SU-DHL-6 (cell line): ENCODE results near the gene RPTOR.
A peak's percentile ranks its signal among the peaks of the same experiment; 100 is the strongest.
"Not testable (repeated sequence)": the region's sequence is repeated elsewhere in the genome, so short reads cannot be mapped to it uniquely, and the experiment has no call there.

ENCODE experiments used
- H2AFZ ChIP-seq: fragments of 200-600 bp; sonication (generic); 2 replicates; pipeline ENCODE4 v1.6.1; 2014; ENCODE audit warnings: low read depth, mild to moderate bottlenecking, moderate library complexity, mixed read lengths, antibody characterized with exemption, low read length; ENCODE audit not compliant: severe bottlenecking
- H3F3A ChIP-seq: fragments of 200-600 bp; shearing (Covaris generic); 2 replicates; pipeline ENCODE4 v1.6.0; 2016; ENCODE audit warnings: antibody characterized with exemption, mild to moderate bottlenecking; ENCODE audit not compliant: insufficient read depth
- H3K27ac ChIP-seq: fragments of 200-600 bp; sonication (generic); 2 replicates; pipeline ENCODE4 v1.5.1; 2016; ENCODE audit warnings: low read depth, mild to moderate bottlenecking, low read length, moderate library complexity, mixed read lengths
- H3K27me3 ChIP-seq: fragments of 200-600 bp; sonication (generic), shearing (Covaris generic); 2 replicates; pipeline ENCODE4 v1.6.0; 2014; ENCODE audit warnings: mild to moderate bottlenecking, low read length
- H3K36me3 ChIP-seq: fragments of 200-600 bp; sonication (generic); 2 replicates; pipeline ENCODE4 v1.6.1; 2014; ENCODE audit warnings: mild to moderate bottlenecking, low read length, mixed read lengths
- H3K4me2 ChIP-seq: fragments of 300-600, 200-600 bp; shearing (Covaris generic), sonication (generic); 2 replicates; pipeline ENCODE4 v1.6.0; 2014; ENCODE audit warnings: low read length, low read depth, mild to moderate bottlenecking; ENCODE audit not compliant: poor library complexity, severe bottlenecking
- H3K4me3 ChIP-seq: fragments of 200-600 bp; sonication (generic); 2 replicates; pipeline ENCODE4 v1.5.1; 2014; ENCODE audit warnings: antibody characterized with exemption, low read length, mild to moderate bottlenecking, mixed read lengths; ENCODE audit not compliant: insufficient read depth, poor library complexity, severe bottlenecking
- H3K79me2 ChIP-seq: fragments of 200-600 bp; sonication (generic); 2 replicates; pipeline ENCODE4 v1.6.1; 2014; ENCODE audit warnings: mild to moderate bottlenecking, low read length, moderate library complexity; ENCODE audit not compliant: insufficient read depth
- H3K9ac ChIP-seq: fragments of 200-600 bp; sonication (generic); 2 replicates; pipeline ENCODE4 v1.7.0; 2014; ENCODE audit warnings: mild to moderate bottlenecking, low read length
- H3K9me2 ChIP-seq: fragments of 200-600 bp; sonication (generic); replicated peaks from 2 replicates; pipeline ENCODE4 v1.6.1; 2014; ENCODE audit warnings: low read length; ENCODE audit not compliant: insufficient read depth
- H3K9me3 ChIP-seq: fragments of 200-600 bp; sonication (generic); 2 replicates; pipeline ENCODE4 v1.6.1; 2014; ENCODE audit warnings: low read length, mixed read lengths; ENCODE audit not compliant: insufficient read depth
- H4K20me1 ChIP-seq: fragments of 200-600 bp; sonication (generic); 2 replicates; pipeline ENCODE4 v1.6.1; 2014; ENCODE audit warnings: low read depth, mild to moderate bottlenecking, antibody characterized with exemption, low read length, moderate library complexity, mixed read lengths
- CTCF ChIP-seq: fragments of 200-600 bp; sonication (generic); IDR thresholded peaks from one replicate; pipeline ENCODE4 v1.5.1; 2017; ENCODE audit warnings: antibody characterized with exemption, mild to moderate bottlenecking, low read length, moderate library complexity; ENCODE audit not compliant: insufficient read depth, poor library complexity, severe bottlenecking
- EZH2phosphoT487 ChIP-seq: fragments of 200-600 bp; sonication (generic), shearing (Covaris generic); conservative IDR thresholded peaks from 2 replicates; pipeline ENCODE4 v1.6.1; 2018; ENCODE audit warnings: mild to moderate bottlenecking, antibody characterized with exemption, low read length, moderate library complexity, mixed read lengths

Gene RPTOR

GRCh38 chr17:80763293-80763867 lies 218.7 kb downstream of the RPTOR start:
- H3K9ac ChIP-seq = no peak overlapping the region
- H3K36me3 ChIP-seq = no peaks in the 10 kb centered on the region
- H3K9me3 ChIP-seq = no peaks in the 10 kb centered on the region
- H3K27ac ChIP-seq = no peak overlapping the region
- no peak overlapping the region for H3K4me3 ChIP-seq
- no peak overlapping the region for H3K4me2 ChIP-seq
- no peaks in the 10 kb centered on the region for H4K20me1 ChIP-seq
- H2AFZ ChIP-seq = no peak overlapping the region
- no peaks in the 10 kb centered on the region for H3K9me2 ChIP-seq
- H3K27me3 ChIP-seq = no peaks in the 10 kb centered on the region
- peaks cover 4% of the 10 kb centered on the region; the same call in 1 of the 2 replicates for H3K79me2 ChIP-seq
- H3F3A ChIP-seq = no peaks in the 10 kb centered on the region
- TF ChIP-seq EZH2phosphoT487 (no peak), CTCF (no peak)

- H3K4me2 ChIP-seq = peak overlapping the region; percentile 20
- not testable (repeated sequence) for H3K36me3 ChIP-seq, H3K9me3 ChIP-seq, H4K20me1 ChIP-seq, H2AFZ ChIP-seq, H3F3A ChIP-seq, H3K9me2 ChIP-seq, H3K4me3 ChIP-seq, H3K79me2 ChIP-seq, H3K27me3 ChIP-seq
- peak overlapping the region; percentile 76 for H3K27ac ChIP-seq
- 0 out of 2 replicates have a peak overlapping the region, but pooled peaks have one; percentile 1 for H3K9ac ChIP-seq
Observed at GRCh38 chr17:80764627-80765145, 220.0 kb downstream of the RPTOR start.

GRCh38 chr17:80765241-80765961 lies 220.8 kb downstream of the RPTOR start:
- H3K27me3 ChIP-seq = no peaks in the 10 kb centered on the region
- H3K79me2 ChIP-seq = peaks cover 4% of the 10 kb centered on the region; the same call in 1 of the 2 replicates
- no peak for TF ChIP-seq CTCF
- no peaks in the 10 kb centered on the region for H3K9me3 ChIP-seq
- no peak overlapping the region for H3K4me3 ChIP-seq
- H3F3A ChIP-seq = no peaks in the 10 kb centered on the region
- no peaks in the 10 kb centered on the region for H4K20me1 ChIP-seq
- no peak overlapping the region for H2AFZ ChIP-seq
- peak overlapping the region; percentile 76 for H3K27ac ChIP-seq
- H3K9me2 ChIP-seq = no peaks in the 10 kb centered on the region
- H3K36me3 ChIP-seq = no peaks in the 10 kb centered on the region
- H3K9ac ChIP-seq = peak overlapping the region; percentile 1; the same call in 1 of the 2 replicates
- peak overlapping the region; percentile 20 for H3K4me2 ChIP-seq

GRCh38 chr17:80766290-80766855 lies 221.7 kb downstream of the RPTOR start:
- Histone ChIP-seq H3F3A (no peaks in the 10 kb centered on the region), H4K20me1 (no peaks in the 10 kb centered on the region), H3K27ac (no peak overlapping the region), H3K79me2 (peaks cover 4% of the 10 kb centered on the region; the same call in 1 of the 2 replicates), H3K4me2 (no peak overlapping the region), H3K9me3 (no peaks in the 10 kb centered on the region), H3K27me3 (no peaks in the 10 kb centered on the region), H2AFZ (no peak overlapping the region), H3K9ac (no peak overlapping the region), H3K36me3 (no peaks in the 10 kb centered on the region), H3K9me2 (no peaks in the 10 kb centered on the region), H3K4me3 (no peak overlapping the region)
- TF ChIP-seq CTCF (no peak), EZH2phosphoT487 (no peak)
